T-helper 2 cell (primary cell): ENCODE measurements around the gene DCAF5.

Source experiments
- DNase-seq, 5 experiments: peaks; one replicate each; pipeline versions ENCODE4 v3.0.0 to v3.0.0-alpha.2; 2012 to 2022

DCAF5 gene

GRCh38 chr14:69139743-69140142, 13.2 kb downstream of the DCAF5 start:
- DNase-seq: no peak

- no peak for DNase-seq
Measured at GRCh38 chr14:69137843-69138535, 14.9 kb downstream of the DCAF5 start.

- DNase-seq: no peak
Measured at GRCh38 chr14:69137416-69137815, 15.5 kb downstream of the DCAF5 start.

- no peak for DNase-seq
Measured at GRCh38 chr14:69135133-69135532, 17.8 kb downstream of the DCAF5 start.

- DNase-seq: no peak
Measured at GRCh38 chr14:69133206-69134125, 19.5 kb downstream of the DCAF5 start.

GRCh38 chr14:69132513-69133181, 20.3 kb downstream of the DCAF5 start:
- DNase-seq: no peak

GRCh38 chr14:69131176-69131575, 21.7 kb downstream of the DCAF5 start:
- DNase-seq: no peak

- DNase-seq: peak; percentile 11 to 83 (median 53)
Measured at GRCh38 chr14:69129264-69129880, 23.5 kb downstream of the DCAF5 start.

- DNase-seq: no peak
Measured at GRCh38 chr14:69118305-69118704, 34.6 kb downstream of the DCAF5 start.

GRCh38 chr14:69117020-69117767, 35.7 kb downstream of the DCAF5 start:
- no peak for DNase-seq

- no peak for DNase-seq
Measured at GRCh38 chr14:69115407-69116185, 37.3 kb downstream of the DCAF5 start.

GRCh38 chr14:69114763-69115162, 38.2 kb downstream of the DCAF5 start:
- no peak for DNase-seq

GRCh38 chr14:69108358-69108757, 44.6 kb downstream of the DCAF5 start:
- DNase-seq: no peak

- DNase-seq: peak in 2 of 5 experiments; percentile 12 to 49
Measured at GRCh38 chr14:69107407-69108003, 45.4 kb downstream of the DCAF5 start.

- DNase-seq: no peak
Measured at GRCh38 chr14:69106451-69106850, 46.5 kb downstream of the DCAF5 start.

- no peak for DNase-seq
Measured at GRCh38 chr14:69105326-69105725, 47.6 kb downstream of the DCAF5 start.

- DNase-seq: peak in 1 of 5 experiments; percentile 36
Measured at GRCh38 chr14:69101331-69101826, 51.5 kb downstream of the DCAF5 start.

GRCh38 chr14:69097974-69098373, 54.9 kb downstream of the DCAF5 start:
- no peak for DNase-seq

GRCh38 chr14:69096781-69097475, 56.0 kb downstream of the DCAF5 start:
- no peak for DNase-seq

GRCh38 chr14:69096246-69096645, 56.7 kb downstream of the DCAF5 start:
- no peak for DNase-seq
